NCI-H1417 (cell line): ENCODE results near the gene CHD6.

Experiments
- DNase-seq, 3 experiments: peaks; one replicate each; lab custom pipeline; 2025; lab: John Stamatoyannopoulos, UW

The CHD6 gene

DNA sequence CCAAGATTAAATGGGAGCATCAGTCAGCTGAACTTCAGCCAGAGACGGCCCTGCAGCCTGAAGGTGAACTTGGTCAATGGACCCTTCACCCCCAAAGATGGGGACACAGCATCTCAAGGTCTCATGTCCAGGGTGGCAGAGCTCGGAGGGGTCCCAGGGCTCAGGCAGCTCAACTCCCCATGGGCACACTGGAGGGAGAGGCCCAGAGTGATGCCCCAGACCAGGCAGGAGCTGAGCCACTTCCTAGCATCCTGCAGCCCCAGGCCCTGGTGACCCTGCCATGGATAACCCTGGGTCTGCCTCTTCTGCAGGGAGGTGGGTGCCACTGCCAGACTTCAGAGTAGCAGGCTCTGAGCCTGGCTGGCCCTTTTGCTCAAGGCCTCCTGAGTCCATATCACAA lies 224.1 kb downstream of the CHD6 start:
- DNase-seq: no peak

DNA sequence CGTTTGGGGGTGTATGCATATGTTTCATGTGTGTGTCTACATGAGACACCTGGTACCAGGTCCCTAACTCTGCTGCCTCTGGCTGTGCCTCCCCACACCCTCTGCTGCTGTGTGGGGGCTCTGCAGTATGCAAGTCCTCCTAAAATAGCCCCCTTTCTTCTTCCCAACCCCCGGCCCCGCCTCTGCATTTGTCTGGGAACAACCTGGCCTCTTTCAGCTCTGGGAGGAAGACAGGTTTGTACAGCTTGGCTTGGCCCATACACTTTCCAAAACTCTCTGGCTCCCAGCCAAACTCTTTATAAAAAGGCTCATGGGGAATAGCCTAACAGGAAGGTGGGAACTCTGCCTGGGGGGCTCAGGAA lies 224.5 kb downstream of the CHD6 start:
- no peak for DNase-seq

DNA sequence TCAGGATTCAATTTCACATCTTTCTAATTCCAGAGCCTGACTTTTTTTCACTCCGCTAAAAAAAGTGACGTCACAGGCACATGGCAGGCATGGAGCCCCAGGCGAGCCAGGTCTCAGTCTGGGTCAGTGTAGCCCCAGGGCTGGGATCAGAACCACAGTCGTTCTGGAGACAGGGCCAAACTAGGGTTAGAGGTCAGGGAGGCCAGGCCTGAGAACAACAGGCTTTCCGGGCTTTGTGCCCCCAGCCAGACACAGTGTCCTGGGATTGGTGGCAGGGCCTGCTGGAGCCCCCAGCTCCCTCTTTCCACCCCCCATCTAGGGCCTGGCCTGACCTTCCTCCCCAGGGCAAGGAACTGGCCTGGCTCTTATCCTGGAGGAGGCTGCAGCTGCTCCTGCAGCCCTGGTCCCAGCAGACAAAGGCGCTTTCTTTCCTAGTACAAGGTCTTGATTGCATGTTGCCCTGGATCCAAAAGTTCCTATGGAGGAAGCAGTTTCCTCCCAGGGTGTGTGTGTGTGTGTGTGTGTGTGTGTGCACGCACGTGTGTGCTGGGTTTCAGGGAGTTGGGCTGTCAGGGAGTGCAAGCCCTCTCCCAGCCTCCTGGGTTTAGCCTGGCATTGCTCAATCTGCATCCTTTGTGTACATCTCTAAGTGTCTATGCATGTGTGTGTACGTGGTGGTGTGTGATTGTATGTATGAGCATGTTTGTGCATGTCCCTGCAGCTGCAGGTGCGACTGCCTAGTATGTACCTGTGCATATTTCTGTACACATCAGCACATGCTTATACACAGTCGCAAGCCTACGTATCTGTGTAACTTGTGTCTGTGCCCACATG lies 225.1 kb downstream of the CHD6 start:
- no peak for DNase-seq

DNA sequence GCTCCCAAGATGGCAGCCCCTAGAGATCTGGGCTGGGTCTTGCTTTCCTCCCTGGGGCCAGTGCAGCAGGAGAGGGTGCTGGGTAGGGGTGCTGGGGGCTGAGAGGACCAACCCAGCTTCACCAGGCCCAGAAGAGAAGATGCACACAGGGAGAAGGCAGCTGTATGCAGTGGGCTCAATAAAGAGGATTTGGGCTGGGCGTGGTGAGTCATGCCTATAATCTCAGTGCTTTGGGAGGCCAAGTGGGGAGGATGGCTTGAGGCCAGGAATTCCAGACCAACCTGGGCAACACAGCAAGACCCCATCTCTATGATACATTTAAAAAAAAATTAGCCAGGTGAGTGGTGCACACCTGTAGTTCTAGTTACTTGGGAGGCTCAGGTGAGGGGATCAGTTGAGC lies 225.9 kb downstream of the CHD6 start:
- no peak for DNase-seq

DNA sequence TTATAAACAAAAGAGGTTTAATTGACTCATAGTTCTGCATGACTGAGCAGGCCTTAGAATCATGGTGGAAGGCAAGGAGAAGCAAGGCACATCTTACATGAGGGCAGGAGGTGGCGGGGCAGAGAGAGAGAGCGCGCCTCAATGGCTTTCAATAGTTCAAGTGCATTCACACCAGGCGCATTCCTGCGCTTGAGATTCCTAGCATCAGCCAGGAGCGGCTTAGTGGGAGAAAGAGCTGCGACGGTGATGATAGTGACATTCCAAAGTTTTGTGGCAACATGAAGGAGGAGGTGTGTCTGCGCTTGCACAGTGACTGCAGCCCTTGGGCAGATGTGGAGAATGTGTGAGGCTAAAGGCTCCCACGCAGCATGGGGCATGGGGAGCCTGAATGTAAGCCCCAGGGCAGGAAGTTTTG lies 226.6 kb downstream of the CHD6 start:
- no peak for DNase-seq

DNA sequence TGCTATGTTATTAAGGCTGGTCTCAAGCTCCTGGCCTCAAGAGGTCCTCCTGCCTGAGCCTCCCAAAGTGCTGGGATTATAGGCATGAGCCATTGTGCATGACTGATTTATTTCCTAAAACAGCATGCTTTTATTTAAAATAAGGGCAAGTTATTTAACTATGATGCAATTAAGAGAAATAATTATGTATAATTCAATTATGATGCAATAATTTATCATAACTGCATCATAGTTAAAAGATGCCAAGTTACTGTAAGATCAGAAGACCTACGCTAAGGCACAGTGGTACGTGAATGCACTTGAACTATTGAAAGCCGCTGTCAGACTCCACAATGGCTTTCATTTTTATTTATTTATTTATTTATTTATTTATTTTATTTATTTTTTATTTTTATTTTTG lies 227.3 kb downstream of the CHD6 start:
- no peak for DNase-seq

GRCh38 chr20:41387444-41387851 lies 230.7 kb downstream of the CHD6 start:
- DNase-seq: no peak

- no peak for DNase-seq
These were observed 231.4 kb downstream of the CHD6 start for GRCh38 chr20:41386502-41387427.

- DNase-seq: no peak
These were observed 235.3 kb downstream of the CHD6 start for GRCh38 chr20:41382791-41383305.

- DNase-seq: no peak
These were observed 237.5 kb downstream of the CHD6 start for GRCh38 chr20:41380551-41381193.

DNA sequence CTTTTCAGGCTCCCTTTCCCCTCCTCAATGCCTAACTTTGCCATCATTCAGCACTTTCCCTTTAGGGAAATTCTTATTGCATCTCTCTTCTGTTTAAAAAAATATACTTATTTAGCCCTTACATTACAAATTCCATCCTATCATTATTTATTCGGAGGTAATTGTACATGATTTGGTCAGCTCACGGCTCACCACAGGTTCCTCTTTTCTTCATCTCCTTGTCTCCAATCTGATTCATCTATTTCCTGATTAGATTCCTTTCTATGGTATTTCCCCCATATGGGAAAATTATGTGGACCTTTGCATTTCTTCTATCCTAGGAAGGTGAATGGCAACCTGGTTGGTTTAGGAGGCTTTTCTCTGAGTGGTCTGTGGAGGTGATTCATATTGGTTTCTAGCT lies 238.6 kb downstream of the CHD6 start:
- DNase-seq: no peak

DNA sequence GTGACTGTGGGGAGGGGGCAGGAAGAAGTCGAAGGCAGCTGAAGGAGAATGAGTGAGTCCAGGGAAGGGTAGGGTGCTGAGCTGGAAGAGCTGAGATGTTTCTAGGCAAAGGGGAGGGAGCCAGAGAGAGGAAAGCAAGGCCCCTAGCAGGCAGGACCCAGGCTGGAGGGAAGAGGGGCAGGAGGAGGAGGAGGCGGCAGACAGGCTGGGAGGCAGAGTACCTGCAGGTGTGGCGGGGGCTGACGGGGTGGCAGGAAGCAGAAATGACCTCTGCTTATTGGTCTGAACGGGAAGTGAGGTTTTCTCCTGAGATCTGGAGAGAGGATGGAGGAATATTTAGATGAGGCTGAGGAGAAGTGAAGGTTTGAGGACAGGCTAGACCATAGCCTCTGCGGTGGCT lies 240.9 kb downstream of the CHD6 start:
- no peak for DNase-seq

- DNase-seq: no peak
These were observed 241.8 kb downstream of the CHD6 start for GRCh38 chr20:41376349-41376748.

DNA sequence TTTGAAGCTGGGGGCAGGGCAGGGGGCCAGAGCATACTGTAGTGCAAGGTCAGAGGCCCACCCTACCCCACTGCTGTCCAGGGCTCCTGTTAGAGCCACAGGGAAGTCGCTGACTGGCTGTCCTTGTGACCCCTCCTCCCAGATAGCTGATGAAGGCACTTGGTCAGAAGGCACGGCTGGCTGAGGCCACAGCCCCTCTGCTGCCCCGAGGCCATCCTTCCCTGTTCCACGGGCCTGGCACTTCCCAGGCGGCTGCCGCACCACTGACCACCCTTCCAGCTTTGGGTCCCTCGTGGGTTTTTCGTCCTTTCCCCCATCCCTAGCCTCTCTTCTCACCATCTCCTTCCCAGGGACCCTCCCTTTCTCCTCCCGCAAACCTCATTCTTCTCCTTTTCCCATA lies 242.3 kb downstream of the CHD6 start:
- no peak for DNase-seq

- no peak for DNase-seq
These were observed 244.0 kb downstream of the CHD6 start for GRCh38 chr20:41373931-41374920.

- DNase-seq: peak in 1 of 3 experiments; percentile 32
These were observed 244.9 kb downstream of the CHD6 start for GRCh38 chr20:41373251-41373783.

DNA sequence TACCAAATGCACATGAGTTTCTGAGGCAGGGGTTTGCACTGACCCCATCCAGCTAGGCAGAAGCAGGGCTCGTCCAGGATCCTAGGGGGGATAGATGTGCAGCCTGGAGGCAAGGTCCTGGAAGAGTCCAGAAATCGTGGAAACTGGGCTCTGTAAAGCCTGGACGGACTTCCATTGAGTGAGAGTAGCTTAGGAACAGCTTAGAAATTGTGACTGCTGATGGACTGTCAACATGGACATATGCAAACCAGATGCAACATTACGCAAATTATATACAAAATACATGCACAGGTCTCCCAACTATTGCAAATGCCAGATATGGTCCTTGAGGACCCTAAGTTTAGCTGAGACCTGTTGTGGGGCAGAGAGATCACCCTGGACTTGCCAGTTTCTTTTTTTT lies 246.8 kb downstream of the CHD6 start:
- DNase-seq: no peak

- DNase-seq: no peak
These were observed 248.0 kb downstream of the CHD6 start for GRCh38 chr20:41370176-41370575.

- no peak for DNase-seq
These were observed 248.5 kb downstream of the CHD6 start for GRCh38 chr20:41369673-41370072.

DNA sequence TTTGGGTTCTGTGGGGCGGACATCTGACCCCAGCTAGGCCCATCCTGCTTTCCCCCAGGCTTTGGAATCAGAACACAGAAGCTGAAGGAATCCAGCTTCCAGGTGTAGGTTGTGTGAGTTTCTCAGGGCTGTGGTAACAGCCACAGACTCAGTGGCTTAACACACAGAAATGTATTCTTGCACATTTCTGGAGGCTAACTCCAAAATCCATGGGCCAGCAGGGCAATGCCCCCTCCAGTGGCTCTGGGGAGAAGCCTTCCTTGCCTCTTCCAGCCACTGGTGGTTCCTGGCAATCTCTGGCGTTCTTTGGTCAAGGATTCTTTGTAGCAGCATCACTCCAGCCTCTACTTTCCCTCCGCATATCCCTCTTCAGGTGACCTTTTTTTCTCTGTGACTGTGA lies 250.2 kb downstream of the CHD6 start:
- no peak for DNase-seq

DNA sequence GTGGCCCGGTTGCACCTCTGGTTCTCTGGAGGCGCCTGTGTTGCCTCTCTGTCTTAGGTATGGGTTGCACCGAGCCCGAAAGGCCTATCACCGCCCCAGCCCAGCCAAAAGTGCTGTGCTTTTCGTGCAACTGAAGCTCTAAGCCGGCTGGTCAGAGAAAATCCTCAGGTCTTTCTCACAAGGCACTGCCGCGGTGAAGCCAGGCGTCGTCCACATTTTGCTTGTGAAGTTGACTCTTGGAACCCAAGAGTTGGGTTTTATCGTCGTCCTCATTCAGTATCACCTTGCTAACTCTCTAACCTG lies 250.8 kb downstream of the CHD6 start:
- DNase-seq: no peak
